Esophagus muscularis mucosa (tissue), 4 donors: ENCODE results near the gene PC.

Experiments used
- CTCF ChIP-seq, 3 experiments: fragments of 200-600 bp in 2 of 3; fragments of 450-650 bp in 1 of 3; sonication (generic) in 2 of 3; IDR thresholded peaks; one replicate each; pipeline ENCODE4 v1.5.1; 2017 to 2019; ENCODE audit warnings: antibody characterized with exemption in 3 of 3, mild to moderate bottlenecking in 2 of 3, moderate library complexity in 1 of 3
- EP300 ChIP-seq: sonication (generic); formaldehyde crosslinking; IDR thresholded peaks from one replicate; pipeline ENCODE4 v1.6.1; 2017; ENCODE audit warnings: antibody characterized with exemption
- POLR2A ChIP-seq: fragments of 450-650 bp; IDR thresholded peaks from one replicate; pipeline ENCODE4 v1.6.1; 2017; ENCODE audit warnings: antibody characterized with exemption, moderate library complexity, mild to moderate bottlenecking, low read depth
- POLR2AphosphoS5 ChIP-seq, 2 donors: sonication (generic); formaldehyde crosslinking; IDR thresholded peaks; one replicate each; pipeline ENCODE4 v1.6.1; 2017; ENCODE audit warnings: antibody characterized with exemption in 2 of 2

GRCh38 chr11:66951927-66952337 lies 6.3 kb downstream of the PC start:
- TF ChIP-seq POLR2A (no peak), CTCF (IDR thresholded peaks at IDR 0.05) (no peak), POLR2AphosphoS5 (IDR thresholded peaks at IDR 0.05) (no peak), EP300 (no peak)
